K562 (cell line): Measurements from ENCODE around the gene FBXO17. TPM values are rescaled to one million over a fixed set of nuclear protein-coding genes. Genes with fewer than 3 reads are reported as not detected.

Experiments used
- ATAC-seq: fragments of 200-7000 bp; cut with Tn5 transposase; 3 replicates; pipeline ENCODE4 v1.9.1; 2020; ENCODE audit warnings: moderate library complexity
- BruUV-seq: library from RNA; stranded (reverse); fragments of 400-500 nt; replicated peaks from 2 replicates; lab custom pipeline; 2021; lab: Mats Ljungman, UMichigan
- CTCF ChIA-PET: fragments of 300-600 bp; formaldehyde crosslinking; extraction: SDS; loops from one replicate; lab custom pipeline; 2021; ENCODE audit warnings: low intra/inter-chr PET ratio; lab: Yijun Ruan, JAX
- POLR2A ChIA-PET: fragments of 300-600, 350-650 bp; sonication (Branson Sonifier 250); formaldehyde crosslinking; extraction: SDS; loops from one replicate; lab custom pipeline; 2021; ENCODE audit warnings: antibody characterized with exemption, inconsistent platforms; lab: Yijun Ruan, JAX
- DNase-seq, 4 experiments: peaks; one replicate each; pipeline versions ENCODE4 v3.0.0 to v3.0.0-alpha.2; 2011 to 2018; ENCODE audit warnings: low spot score in 3 of 4, mixed read lengths in 3 of 4; ENCODE audit errors: extremely low read depth in 1 of 4
- FAIRE-seq: peaks from 2 replicates; lab custom pipeline; 2011; peaks lifted over from hg19 to GRCh38; lab: Jason Lieb, UNC
- H2AFZ ChIP-seq: 2 replicates; pipeline ENCODE4 v1.6.0; 2011; ENCODE audit warnings: low read depth, low read length, control low read depth, inconsistent platforms
- H3K27ac ChIP-seq: fragments of 200-600 bp; 3 replicates; pipeline ENCODE4 v1.8.0; 2011; ENCODE audit warnings: low read depth, mild to moderate bottlenecking, control low read depth, inconsistent platforms, low read length, moderate library complexity, mixed read lengths; ENCODE audit errors: extremely low read depth
- H3K27me3 ChIP-seq, 2 experiments: fragments of 300-600 bp in 1 of 2; 2 replicates in 1 of 2; 3 replicates in 1 of 2; pipeline versions ENCODE4 v1.6.0 to v1.8.0; 2011; ENCODE audit warnings: inconsistent platforms in 2 of 2, low read length in 2 of 2, mild to moderate bottlenecking in 1 of 2, mixed read lengths in 1 of 2, moderate library complexity in 1 of 2; ENCODE audit not compliant: control insufficient read depth in 2 of 2, insufficient read depth in 2 of 2
- H3K36me3 ChIP-seq: fragments of 300-600 bp; 3 replicates; pipeline ENCODE4 v1.8.0; 2011; ENCODE audit warnings: mild to moderate bottlenecking, low read length, inconsistent platforms; ENCODE audit not compliant: control insufficient read depth, insufficient read depth
- H3K4me1 ChIP-seq, 2 experiments: fragments of 200-600 bp in 1 of 2; replicated peaks in 1 of 2; 2 replicates in 1 of 2; 3 replicates in 1 of 2; pipeline versions ENCODE4 v1.5.1 to v1.8.0; 2011; ENCODE audit warnings: inconsistent platforms in 2 of 2, low read length in 2 of 2, mild to moderate bottlenecking in 1 of 2, mixed read lengths in 1 of 2, moderate library complexity in 1 of 2; ENCODE audit not compliant: control insufficient read depth in 2 of 2, insufficient read depth in 2 of 2
- H3K4me2 ChIP-seq: 2 replicates; pipeline ENCODE4 v1.6.1; 2011; ENCODE audit warnings: low read length, control low read depth, inconsistent platforms, mixed read lengths; ENCODE audit not compliant: insufficient read depth
- H3K4me3 ChIP-seq: fragments of 200-600 bp; sonication (generic), shearing (Covaris generic); 2 replicates; pipeline ENCODE4 v1.5.1; 2016; ENCODE audit warnings: control low read depth, inconsistent platforms
- H3K79me2 ChIP-seq: fragments of 200-600 bp; 3 replicates; pipeline ENCODE4 v1.8.0; 2011; ENCODE audit warnings: low read length, inconsistent platforms; ENCODE audit not compliant: control insufficient read depth, insufficient read depth
- H3K9ac ChIP-seq, 2 experiments: 2 replicates each; pipeline versions ENCODE4 v1.6.0 to v1.6.1; 2011; ENCODE audit warnings: low read depth in 2 of 2, low read length in 2 of 2, control low read depth in 1 of 2, inconsistent platforms in 1 of 2, mild to moderate bottlenecking in 1 of 2, mixed read lengths in 1 of 2; ENCODE audit not compliant: insufficient read depth in 1 of 2
- H3K9me1 ChIP-seq: one replicate; pipeline ENCODE4 v1.6.0; 2011; ENCODE audit warnings: inconsistent platforms, mild to moderate bottlenecking, low read length, moderate library complexity; ENCODE audit not compliant: control insufficient read depth, insufficient read depth
- H3K9me3 ChIP-seq: replicated peaks from 2 replicates; pipeline ENCODE4 v1.5.1; 2011; ENCODE audit warnings: low read depth, low read length, inconsistent platforms; ENCODE audit not compliant: control insufficient read depth, insufficient read depth
- H4K20me1 ChIP-seq: replicated peaks from 2 replicates; pipeline ENCODE4 v1.6.1; 2011; ENCODE audit warnings: low read length, inconsistent platforms, mixed read lengths; ENCODE audit not compliant: control insufficient read depth, insufficient read depth
- BCOR ChIP-seq: fragments of 450-650 bp; IDR thresholded peaks from 2 replicates; pipeline ENCODE4 v1.6.1; 2016
- CBX5 ChIP-seq: IDR thresholded peaks from 2 replicates; pipeline ENCODE4 v1.6.1; 2014; ENCODE audit warnings: low read depth, borderline replicate concordance
- DDX20 ChIP-seq: fragments of 450-650 bp; IDR thresholded peaks from 2 replicates; pipeline ENCODE4 v1.6.1; 2016; ENCODE audit warnings: missing genetic modification characterization, low read depth, mild to moderate bottlenecking, missing compliant biosample characterization, moderate library complexity
- DNMT1 ChIP-seq: fragments of 450-650 bp; IDR thresholded peaks from 2 replicates; pipeline ENCODE4 v1.6.1; 2016; ENCODE audit warnings: antibody characterized with exemption, mild to moderate bottlenecking
- EP300 ChIP-seq: IDR thresholded peaks from 2 replicates; pipeline ENCODE4 v1.6.1; 2012; ENCODE audit warnings: low read length, improper control_type of control experiment
- FOXM1 ChIP-seq, 2 experiments: fragments of 450-650 bp in 1 of 2; sonication (generic) in 1 of 2; formaldehyde crosslinking in 1 of 2; IDR thresholded peaks; 2 replicates each; pipeline versions ENCODE4 v1.6.1 to v1.9.0; 2017 to 2022; ENCODE audit warnings: low read depth in 2 of 2, mild to moderate bottlenecking in 2 of 2, missing genetic modification reagents in 1 of 2, moderate library complexity in 1 of 2
- FUS ChIP-seq: fragments of 200-400 bp; formaldehyde crosslinking; optimal IDR thresholded peaks from 2 replicates; pipeline ENCODE3; 2017; ENCODE audit warnings: low read depth, low read length
- HDAC8 ChIP-seq: fragments of 450-650 bp; IDR thresholded peaks from 2 replicates; pipeline ENCODE4 v1.6.1; 2016; ENCODE audit warnings: mild to moderate bottlenecking, missing genetic modification characterization, moderate library complexity, missing compliant biosample characterization
- HNRNPLL ChIP-seq: fragments of 200-400 bp; formaldehyde crosslinking; IDR thresholded peaks from 2 replicates; pipeline ENCODE4 v1.6.1; 2017; ENCODE audit warnings: low read length, low read depth, mild to moderate bottlenecking; ENCODE audit not compliant: poor library complexity, severe bottlenecking
- MYBL2 ChIP-seq, 2 experiments: fragments of 450-650 bp in 1 of 2; sonication (generic) in 1 of 2; formaldehyde crosslinking in 1 of 2; IDR thresholded peaks; 2 replicates each; pipeline versions ENCODE4 v1.6.1 to v1.8.1; 2017 to 2022; ENCODE audit warnings: borderline replicate concordance in 1 of 2, inconsistent platforms in 1 of 2, low read depth in 1 of 2, mild to moderate bottlenecking in 1 of 2, missing genetic modification reagents in 1 of 2, moderate library complexity in 1 of 2
- PHF8 ChIP-seq: fragments of 200-600 bp; sonication (generic); IDR thresholded peaks from 2 replicates; pipeline ENCODE4 v1.6.1; 2012; ENCODE audit warnings: mixed run types, mild to moderate bottlenecking, inconsistent platforms, low read length, moderate library complexity, borderline replicate concordance
- POLR2AphosphoS2 ChIP-seq: IDR thresholded peaks from 2 replicates; pipeline ENCODE4 v1.6.1; 2012; ENCODE audit warnings: low read length, improper control_type of control experiment
- POLR2G ChIP-seq: fragments of 200-400 bp; formaldehyde crosslinking; IDR thresholded peaks from 2 replicates; pipeline ENCODE4 v1.6.1; 2017; ENCODE audit warnings: low read depth, mild to moderate bottlenecking, antibody characterized with exemption, low read length, moderate library complexity
- RBM34 ChIP-seq: fragments of 200-400 bp; formaldehyde crosslinking; IDR thresholded peaks from 2 replicates; pipeline ENCODE4 v1.6.1; 2018; ENCODE audit warnings: low read length, borderline replicate concordance; ENCODE audit not compliant: insufficient read depth
- TAL1 ChIP-seq: fragments of 450-650 bp; IDR thresholded peaks from 2 replicates; pipeline ENCODE4 v1.6.1; 2016; ENCODE audit warnings: mild to moderate bottlenecking
- ZKSCAN3 ChIP-seq: fragments of 250-450 bp; sonication (Bioruptor Pico); IDR thresholded peaks from 2 replicates; pipeline ENCODE4 v1.4.0; 2020
- ZNF507 ChIP-seq: conservative IDR thresholded peaks from 2 replicates; pipeline ENCODE4 v1.6.1; 2017; ENCODE audit warnings: missing genetic modification characterization, missing compliant biosample characterization
- ZNF57 ChIP-seq: fragments of 450-650 bp; formaldehyde crosslinking; IDR thresholded peaks from 2 replicates; pipeline ENCODE4 v1.4.0; 2020; ENCODE audit warnings: mild to moderate bottlenecking, moderate library complexity
- WGBS: fragments of 100-300 bp; shearing (Covaris generic); methylation state at CpG from one replicate; pipeline ENCODE4 v1.1.6; 2016; ENCODE audit warnings: low coverage, mixed read lengths; ENCODE audit not compliant: insufficient coverage; ENCODE audit errors: missing lambda C conversion rate; 5-methylcytosine and 5-hydroxymethylcytosine counted together
- in situ Hi-C: fragments of 300-500 bp; cut with MboI; formaldehyde crosslinking; loops from 4 replicates; pipeline ENCODE4 v1.15.0; 2018; ENCODE audit warnings: inconsistent platforms, mixed read lengths
- intact Hi-C: fragments of 100-400 bp; cut with micrococcal nuclease; formaldehyde crosslinking; loops from 2 replicates; pipeline ENCODE4 v1.14.2; 2022
- polyA plus RNA-seq, 8 experiments: library from polyadenylated mRNA; depleted of rRNA in 4 of 8; stranded (reverse) in 5 of 8; unstranded in 3 of 8; fragments of >200 nt; fragmentation: Nextera tagmentation in 2 of 8; fragmentation: Illumina TruSeq in 1 of 8; extraction: Ambion mirVana in 2 of 8; extraction: Trizol in 1 of 8; gene quantifications; 2 replicates each; pipeline versions ENCODE4 v1.2.1 to v1.2.3, GENCODE V29; 2011 to 2014; ENCODE audit warnings: inconsistent platforms in 1 of 8, missing spikeins in 1 of 8
- total RNA-seq, 7 experiments: library from RNA; depleted of rRNA in 6 of 7; stranded (reverse); fragments of >200 nt in 6 of 7; fragmentation: Illumina TruSeq in 2 of 7; extraction: Trizol in 2 of 7; gene quantifications; 2 replicates each; pipeline versions ENCODE4 v1.2.1 to v1.2.3, GENCODE V29; 2011 to 2021; ENCODE audit warnings: low replicate concordance in 1 of 7
- TF ChIP-seq, protein P1 (sequence below): fragments of 200-800 bp; sonication (Bioruptor generic); IDR thresholded peaks from 2 replicates; pipeline ENCODE4 v1.6.1; 2017; ENCODE audit warnings: missing genetic modification characterization, missing compliant biosample characterization

FBXO17 gene
- total and polyA plus RNA-seq, 9 of the 15 experiments (the other 6 are each of a cell fraction or from before 2014, with no cell fraction given), result 4.1 to 27.1 (median 19.0) TPM

DNA sequence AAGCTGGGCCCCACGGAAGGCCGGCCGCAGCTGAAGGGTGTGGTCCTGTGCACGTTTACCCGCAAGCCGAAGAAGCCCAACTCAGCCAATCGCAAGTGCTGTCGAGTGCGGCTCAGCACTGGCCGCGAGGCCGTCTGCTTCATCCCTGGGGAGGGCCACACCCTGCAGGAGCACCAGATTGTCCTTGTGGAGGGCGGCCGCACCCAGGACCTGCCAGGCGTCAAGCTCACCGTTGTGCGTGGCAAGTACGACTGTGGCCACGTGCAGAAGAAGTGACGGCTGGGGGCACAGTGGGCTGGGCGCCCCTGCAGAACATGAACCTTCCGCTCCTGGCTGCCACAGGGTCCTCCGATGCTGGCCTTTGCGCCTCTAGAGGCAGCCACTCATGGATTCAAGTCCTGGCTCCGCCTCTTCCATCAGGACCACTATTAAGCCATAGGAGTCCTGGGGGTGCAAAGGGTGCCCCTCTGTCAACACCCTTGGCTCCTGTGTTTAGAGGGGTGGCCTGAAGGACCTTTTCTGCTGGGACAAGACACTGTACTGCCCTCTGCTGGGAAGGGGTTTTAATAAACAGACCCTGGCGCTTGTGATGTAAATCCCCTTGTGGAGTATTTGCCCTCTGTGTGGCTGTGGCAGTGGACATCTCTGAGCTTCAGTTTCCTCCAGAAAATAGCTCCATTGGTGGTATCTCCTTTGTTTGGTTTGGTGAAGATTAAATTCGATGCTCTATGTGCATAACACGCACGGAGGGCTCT is 42.9 kb downstream of the FBXO17 start:
- intact Hi-C loops (loop anchor here (5.0 to 10.0 kb wide), 3 partner anchors 100 to 418 kb away; partner anchors contain the start of gene ECH1), in situ Hi-C loops (no loop called here)
- TF ChIP-seq CBX5, result peak; percentile 17; the same call in 1 of the 2 replicates
- TF ChIP-seq HDAC8, result no peak
- no peak for TF ChIP-seq RBM34
- no peak for TF ChIP-seq PHF8
- no peak for TF ChIP-seq DNMT1
- TF ChIP-seq POLR2G, result peak; percentile 47
- TF ChIP-seq FUS, result no peak
- TF ChIP-seq ZNF507, result no peak
- TF ChIP-seq ZKSCAN3, result no peak
- no peak for TF ChIP-seq MYBL2 (IDR thresholded peaks at IDR 0.05; ENCODE audit: low read depth)
- no peak for TF ChIP-seq MYBL2 (CRISPR knock-in tag; IDR thresholded peaks at IDR 0.05; ENCODE audit: borderline replicate concordance)
- TF ChIP-seq, protein P1, sequence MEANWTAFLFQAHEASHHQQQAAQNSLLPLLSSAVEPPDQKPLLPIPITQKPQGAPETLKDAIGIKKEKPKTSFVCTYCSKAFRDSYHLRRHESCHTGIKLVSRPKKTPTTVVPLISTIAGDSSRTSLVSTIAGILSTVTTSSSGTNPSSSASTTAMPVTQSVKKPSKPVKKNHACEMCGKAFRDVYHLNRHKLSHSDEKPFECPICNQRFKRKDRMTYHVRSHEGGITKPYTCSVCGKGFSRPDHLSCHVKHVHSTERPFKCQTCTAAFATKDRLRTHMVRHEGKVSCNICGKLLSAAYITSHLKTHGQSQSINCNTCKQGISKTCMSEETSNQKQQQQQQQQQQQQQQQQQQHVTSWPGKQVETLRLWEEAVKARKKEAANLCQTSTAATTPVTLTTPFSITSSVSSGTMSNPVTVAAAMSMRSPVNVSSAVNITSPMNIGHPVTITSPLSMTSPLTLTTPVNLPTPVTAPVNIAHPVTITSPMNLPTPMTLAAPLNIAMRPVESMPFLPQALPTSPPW (CRISPR knock-in tag), result no peak
- no peak for TF ChIP-seq EP300
- TF ChIP-seq FOXM1 (IDR thresholded peaks at IDR 0.05; ENCODE audit: low read depth), result no peak
- no peak for TF ChIP-seq FOXM1 (CRISPR knock-in tag; IDR thresholded peaks at IDR 0.05; ENCODE audit: low read depth)
- TF ChIP-seq BCOR, result no peak
- no peak for TF ChIP-seq DDX20
- no peak for TF ChIP-seq TAL1
- TF ChIP-seq ZNF57 (CRISPR knock-in tag), result no peak
- no peak for TF ChIP-seq HNRNPLL
- TF ChIP-seq POLR2AphosphoS2, result no peak

More for the DNA sequence above, 42.9 kb downstream of the FBXO17 start:
- Histone ChIP-seq H3K36me3 (peaks cover 32% of the 10 kb centered on the region), H3K9me1 (no peaks in the 10 kb centered on the region), H4K20me1 (no peaks in the 10 kb centered on the region; the same call in 1 of the 2 replicates), H3K27ac (no peak overlapping the region), H3K9me3 (peaks cover 18% of the 10 kb centered on the region), H3K79me2 (peaks cover 52% of the 10 kb centered on the region), H3K4me1 (peaks cover 0 to 18% of the 10 kb centered on the region in 2 experiments; a peak in 3 of 5 replicates), H3K4me2 (no peak overlapping the region), H3K4me3 (peak overlapping the region; percentile 12; the same call in 1 of the 2 replicates), H2AFZ (no peak overlapping the region), H3K9ac (no peak overlapping the region), H3K27me3 (no peaks in the 10 kb centered on the region)
- CTCF ChIA-PET, result no interaction called here
- no peak for ATAC-seq
- POLR2A ChIA-PET, result interaction anchor here (0.6 to 1.4 kb wide), 3 partner anchors 9 to 69 kb away, joined by 3 to 7 read pairs (median 3); no protein-coding TSS in a partner anchor
- no peak for FAIRE-seq
- peak in 3 of 4 experiments; percentile 20 to 51 (median 32) for DNase-seq
- 94% methylated on average over 27 of the region's 29 CpGs for WGBS
- no TSS peak for BruUV-seq
